ENCODE results near the gene AGPAT2. TPM values are rescaled to one million over a fixed set of nuclear protein-coding genes. Genes with fewer than 3 reads are reported as not detected.

The AGPAT2 gene
- total and polyA plus RNA-seq, 7 experiments from 2014 or later, result 2.3 to 20.6 (median 12.0) TPM

DNA sequence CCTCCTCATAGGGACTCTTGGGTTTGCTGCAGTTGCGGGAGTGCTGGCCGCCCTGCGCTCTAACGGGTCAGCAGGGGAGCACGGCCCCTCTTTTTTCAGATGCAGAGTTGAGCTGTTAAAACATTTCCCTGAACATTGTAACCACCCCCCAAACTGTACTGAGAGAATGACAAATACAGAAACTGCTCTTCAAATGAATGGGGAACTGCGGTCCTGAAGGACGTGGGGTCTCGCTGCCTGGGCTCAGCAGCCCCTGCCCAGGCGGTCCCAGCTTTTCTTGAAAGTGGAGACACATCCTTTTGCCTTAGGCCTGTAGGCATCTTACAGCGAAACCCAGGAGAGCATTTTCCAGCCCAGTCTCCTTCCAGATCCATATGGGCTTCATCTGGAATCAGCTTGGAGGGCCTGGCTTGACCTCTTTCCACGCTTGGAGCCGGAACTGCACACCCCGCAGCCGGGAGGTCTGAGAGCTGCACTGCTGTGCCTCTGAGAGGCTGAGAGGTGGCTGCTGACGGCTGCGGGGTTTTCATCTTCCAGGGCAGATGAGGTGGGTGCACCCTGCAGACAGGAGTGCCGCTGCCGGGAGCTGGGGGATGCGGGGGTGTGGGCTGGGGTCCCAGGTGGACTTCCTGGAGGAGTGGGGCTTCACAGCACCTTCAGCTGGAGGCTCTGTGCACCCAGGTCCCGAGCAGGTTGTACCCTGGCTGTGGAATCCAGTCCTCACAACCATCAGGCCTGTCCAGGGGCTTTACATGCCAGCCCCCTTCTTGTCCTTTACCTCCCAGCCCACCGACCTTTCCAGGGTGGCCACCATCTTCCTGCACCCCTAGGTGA lies 1.2 kb upstream of the AGPAT2 start:
- H3K27ac ChIP-seq (ENCODE audit: low read depth, low read length), result no peak overlapping the region
- no peaks in the 10 kb centered on the region for H3K36me3 ChIP-seq (ENCODE audit: control insufficient read depth in 2 of 3, insufficient read depth in 3 of 3, low read length in 3 of 3)
- no peak for DNase-seq
- H3K9me3 ChIP-seq (ENCODE audit: control insufficient read depth in 2 of 3, low read length in 3 of 3), result no peaks in the 10 kb centered on the region
- no peak overlapping the region for H3K4me3 ChIP-seq (ENCODE audit: low read length)
- Mint-ChIP-seq H3K27me3 (peaks cover 0 to 4% (median 0%) of the 10 kb centered on the region in 5 donors), H3K36me3 (no peaks in the 10 kb centered on the region), H3K4me3 (peak overlapping the region; percentile 31 to 81 (median 50)), H3K9me3 (no peaks in the 10 kb centered on the region), H3K4me1 (peaks cover 0 to 8% (median 0%) of the 10 kb centered on the region in 7 donors), H3K27ac (peak overlapping the region in 1 of 9 donors; percentile 19)
- H3K4me1 ChIP-seq (ENCODE audit: control insufficient read depth in 2 of 2, insufficient read depth in 2 of 2, low read length in 2 of 2), result peaks cover 5 to 7% of the 10 kb centered on the region in 2 donors
- H3K27me3 ChIP-seq (ENCODE audit: control insufficient read depth in 2 of 2, insufficient read depth in 2 of 2, low read length in 2 of 2), result no peaks in the 10 kb centered on the region
- intact Hi-C loops (cut with micrococcal nuclease), result loop anchor here (5.0 kb wide), 1 partner anchor 39 kb away; no protein-coding TSS in a partner anchor
- ATAC-seq, result no peak
- ChIA-PET CTCF (interaction anchor here (0.8 kb wide), 1 partner anchor 40 kb away, joined by 3 read pairs; no protein-coding TSS in a partner anchor), POLR2A (interaction anchor here (0.7 to 1.0 kb wide), 2 partner anchors 39 to 40 kb away, joined by 3 read pairs; no protein-coding TSS in a partner anchor)

DNA sequence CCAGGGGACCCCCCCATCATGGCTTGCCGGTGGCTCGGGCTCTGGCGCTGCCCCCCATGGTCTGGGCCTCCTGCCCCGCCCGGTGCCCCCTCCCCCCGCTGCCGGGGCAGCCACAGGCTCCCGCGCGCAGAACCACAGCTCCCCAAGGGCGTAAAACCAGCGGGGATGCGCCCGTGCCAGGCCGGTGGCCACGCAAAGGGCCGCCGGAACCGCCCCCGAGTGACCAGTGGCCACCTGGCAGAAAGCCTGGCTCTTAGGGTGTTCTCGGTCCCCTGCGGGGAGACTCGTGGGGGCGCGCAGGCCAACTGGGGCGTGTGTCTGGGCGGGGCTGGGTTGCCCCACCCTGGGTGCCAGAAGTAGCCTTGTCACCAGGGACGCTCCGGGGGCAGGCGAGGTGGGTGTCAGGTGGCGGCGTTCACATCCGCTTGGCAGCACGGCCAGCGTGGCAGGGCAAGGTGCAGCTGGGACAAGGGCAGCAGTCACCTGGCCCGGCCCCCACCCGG lies 515 bp upstream of the AGPAT2 start:
- no peak overlapping the region for H3K27ac Mint-ChIP-seq
- ChIA-PET POLR2A (interaction anchor here (0.7 to 1.7 kb wide), 3 partner anchors 39 to 41 kb away, joined by 3 to 9 read pairs (median 3); no protein-coding TSS in a partner anchor), CTCF (no interaction called here)
- H3K36me3 ChIP-seq (ENCODE audit: control insufficient read depth in 2 of 3, insufficient read depth in 3 of 3, low read length in 3 of 3), result no peaks in the 10 kb centered on the region
- no peak overlapping the region for H3K4me3 ChIP-seq (ENCODE audit: low read length)
- DNase-seq (no peak), ATAC-seq (no peak)
- H3K9me3 Mint-ChIP-seq, result no peaks in the 10 kb centered on the region
- H3K27me3 ChIP-seq (ENCODE audit: control insufficient read depth in 2 of 2, insufficient read depth in 2 of 2, low read length in 2 of 2), result no peaks in the 10 kb centered on the region
- no peaks in the 10 kb centered on the region for H3K36me3 Mint-ChIP-seq
- peaks cover 5 to 7% of the 10 kb centered on the region in 2 donors for H3K4me1 ChIP-seq (ENCODE audit: control insufficient read depth in 2 of 2, insufficient read depth in 2 of 2, low read length in 2 of 2)
- no peaks in the 10 kb centered on the region for H3K27me3 Mint-ChIP-seq
- peak overlapping the region in 8 of 10 donors; percentile 31 to 81 (median 50) for H3K4me3 Mint-ChIP-seq
- intact Hi-C loops (cut with micrococcal nuclease), result loop anchor here (1.0 to 5.0 kb wide), 2 partner anchors 40 to 204 kb away; partner anchors contain the start of gene SEC16A (in 1 of the 2)
- H3K27ac ChIP-seq (ENCODE audit: low read depth, low read length), result no peak overlapping the region
- H3K4me1 Mint-ChIP-seq, result peaks cover 0 to 6% (median 0%) of the 10 kb centered on the region in 7 donors
- no peaks in the 10 kb centered on the region for H3K9me3 ChIP-seq (ENCODE audit: control insufficient read depth in 2 of 3, low read length in 3 of 3)

DNA sequence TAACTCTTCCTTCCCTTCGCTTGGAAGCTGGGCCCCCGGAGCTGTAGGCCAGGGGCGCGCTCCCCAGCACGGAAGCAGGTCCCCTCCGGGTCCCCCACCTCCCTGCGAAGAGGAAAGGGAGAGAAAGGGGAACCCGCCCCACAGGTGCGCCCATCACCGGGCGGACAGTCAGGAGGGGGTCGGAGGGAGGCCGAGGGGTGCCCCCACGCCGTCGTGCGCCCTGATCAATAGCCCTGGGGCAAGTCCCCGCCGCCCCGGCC lies 793 bp downstream of the AGPAT2 start:
- Histone ChIP-seq H3K27ac (ENCODE audit: low read depth, low read length) (peak overlapping the region; percentile 49), H3K4me1 (ENCODE audit: control insufficient read depth in 2 of 2, insufficient read depth in 2 of 2, low read length in 2 of 2) (peaks cover 5 to 7% of the 10 kb centered on the region in 2 donors), H3K4me3 (ENCODE audit: low read length) (peak overlapping the region; percentile 52), H3K9me3 (ENCODE audit: control insufficient read depth in 2 of 3, low read length in 3 of 3) (no peaks in the 10 kb centered on the region), H3K27me3 (ENCODE audit: control insufficient read depth in 2 of 2, insufficient read depth in 2 of 2, low read length in 2 of 2) (no peaks in the 10 kb centered on the region), H3K36me3 (ENCODE audit: control insufficient read depth in 2 of 3, insufficient read depth in 3 of 3, low read length in 3 of 3) (no peaks in the 10 kb centered on the region)
- DNase-seq, result no peak
- Mint-ChIP-seq H3K9me3 (no peaks in the 10 kb centered on the region), H3K4me3 (peak overlapping the region; percentile 61 to 85 (median 76)), H3K27ac (no peak overlapping the region), H3K36me3 (no peaks in the 10 kb centered on the region), H3K27me3 (no peaks in the 10 kb centered on the region), H3K4me1 (peaks cover 0 to 6% (median 0%) of the 10 kb centered on the region in 7 donors)
- ATAC-seq, result no peak
- intact Hi-C loops (cut with micrococcal nuclease), result loop anchor here (5.0 kb wide), 1 partner anchor 41 kb away; no protein-coding TSS in a partner anchor
- POLR2A ChIA-PET, result interaction anchor here (1.0 to 1.7 kb wide), 3 partner anchors 39 to 203 kb away, joined by 3 to 9 read pairs (median 6); no protein-coding TSS in a partner anchor
- CTCF ChIA-PET, result no interaction called here

DNA sequence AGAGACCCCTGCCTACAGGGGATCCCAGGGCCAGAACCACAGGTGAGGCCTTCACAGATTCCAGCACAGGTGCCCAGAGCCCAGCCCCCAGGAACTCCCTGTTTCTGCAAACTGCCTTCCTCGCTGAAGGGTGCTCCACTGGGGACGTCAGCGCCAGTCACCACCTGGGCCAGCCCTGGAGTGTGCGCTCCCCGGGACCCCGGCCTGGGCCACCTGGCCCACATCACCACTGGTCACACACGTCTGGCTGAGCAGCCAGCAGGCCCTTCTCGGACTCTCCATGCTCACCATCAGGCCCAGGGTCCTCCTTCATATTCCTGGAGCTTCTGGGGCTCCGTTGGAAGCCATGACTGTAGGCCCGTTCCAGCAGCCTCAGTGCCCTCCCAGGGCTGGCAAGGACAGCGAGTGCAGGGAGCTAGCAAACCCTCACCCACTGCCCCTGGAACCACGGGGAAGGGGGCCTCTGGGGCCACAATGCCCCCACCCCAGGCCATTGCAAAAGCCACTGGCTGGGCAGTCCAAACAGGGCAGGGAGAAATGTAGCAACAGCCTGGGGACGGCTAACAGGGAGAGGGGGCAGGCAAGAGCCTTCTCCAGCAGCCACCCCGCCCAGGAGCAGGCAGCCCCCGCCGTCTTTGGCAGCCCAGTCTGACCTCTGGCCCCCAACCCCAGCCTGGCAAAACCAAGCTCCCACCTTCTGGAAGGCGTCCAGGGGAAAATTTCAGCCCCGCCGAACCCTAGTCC lies 1.3 kb downstream of the AGPAT2 start:
- Mint-ChIP-seq H3K27me3 (no peaks in the 10 kb centered on the region), H3K36me3 (no peaks in the 10 kb centered on the region), H3K4me1 (peaks cover 0 to 6% (median 0%) of the 10 kb centered on the region in 7 donors), H3K27ac (peak overlapping the region in 2 of 9 donors; percentile 38 to 78), H3K9me3 (no peaks in the 10 kb centered on the region), H3K4me3 (peak overlapping the region; percentile 61 to 85 (median 76))
- Histone ChIP-seq H3K4me3 (ENCODE audit: low read length) (peak overlapping the region; percentile 52), H3K9me3 (ENCODE audit: control insufficient read depth in 2 of 3, low read length in 3 of 3) (no peaks in the 10 kb centered on the region), H3K36me3 (ENCODE audit: control insufficient read depth in 2 of 3, insufficient read depth in 3 of 3, low read length in 3 of 3) (no peaks in the 10 kb centered on the region), H3K27ac (ENCODE audit: low read depth, low read length) (no peak overlapping the region), H3K4me1 (ENCODE audit: control insufficient read depth in 2 of 2, insufficient read depth in 2 of 2, low read length in 2 of 2) (peaks cover 5 to 7% of the 10 kb centered on the region in 2 donors), H3K27me3 (ENCODE audit: control insufficient read depth in 2 of 2, insufficient read depth in 2 of 2, low read length in 2 of 2) (no peaks in the 10 kb centered on the region)
- intact Hi-C loops (cut with micrococcal nuclease), result loop anchor here (5.0 kb wide), 1 partner anchor 41 kb away; no protein-coding TSS in a partner anchor
- ChIA-PET POLR2A (interaction anchor here (1.0 to 1.7 kb wide), 3 partner anchors 40 to 202 kb away, joined by 3 to 9 read pairs (median 6); no protein-coding TSS in a partner anchor), CTCF (no interaction called here)
- no peak for ATAC-seq
- no peak for DNase-seq

DNA sequence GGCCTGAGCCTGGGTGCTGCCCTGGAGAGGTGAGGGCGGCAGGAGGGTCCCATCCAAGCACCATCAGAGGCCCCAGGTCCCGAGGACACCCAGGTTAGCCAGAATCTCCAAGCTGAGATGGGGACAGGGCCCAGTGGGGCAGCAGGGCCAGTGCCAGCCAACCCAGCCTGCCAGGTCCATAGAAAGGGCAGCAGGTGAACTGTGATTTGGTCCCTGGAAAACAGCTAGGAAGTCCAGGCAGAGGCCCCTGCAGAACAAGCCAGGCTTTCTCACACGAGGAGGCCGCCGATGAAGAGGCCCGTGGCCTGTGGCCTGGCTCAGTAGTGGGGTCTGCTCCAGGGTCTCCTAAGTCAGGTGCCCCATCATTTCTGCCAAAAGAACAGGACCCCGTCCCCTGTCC lies 2.0 kb downstream of the AGPAT2 start:
- CTCF ChIA-PET, result no interaction called here
- POLR2A ChIA-PET, result no interaction called here
- intact Hi-C loops (cut with micrococcal nuclease), result loop anchor here (5.0 kb wide), 1 partner anchor 42 kb away; no protein-coding TSS in a partner anchor
- ATAC-seq (no peak), DNase-seq (no peak)
- Mint-ChIP-seq H3K4me3 (peak overlapping the region in 3 of 10 donors; percentile 9 to 81 (median 19)), H3K36me3 (no peaks in the 10 kb centered on the region), H3K27ac (no peak overlapping the region), H3K4me1 (peaks cover 0 to 6% (median 0%) of the 10 kb centered on the region in 7 donors), H3K9me3 (no peaks in the 10 kb centered on the region), H3K27me3 (no peaks in the 10 kb centered on the region)
- no peaks in the 10 kb centered on the region for H3K36me3 ChIP-seq (ENCODE audit: control insufficient read depth in 2 of 3, insufficient read depth in 3 of 3, low read length in 3 of 3)
- no peak overlapping the region for H3K27ac ChIP-seq (ENCODE audit: low read depth, low read length)
- no peaks in the 10 kb centered on the region for H3K27me3 ChIP-seq (ENCODE audit: control insufficient read depth in 2 of 2, insufficient read depth in 2 of 2, low read length in 2 of 2)
- peaks cover 5 to 7% of the 10 kb centered on the region in 2 donors for H3K4me1 ChIP-seq (ENCODE audit: control insufficient read depth in 2 of 2, insufficient read depth in 2 of 2, low read length in 2 of 2)
- no peak overlapping the region for H3K4me3 ChIP-seq (ENCODE audit: low read length)
- H3K9me3 ChIP-seq (ENCODE audit: control insufficient read depth in 2 of 3, low read length in 3 of 3), result no peaks in the 10 kb centered on the region

DNA sequence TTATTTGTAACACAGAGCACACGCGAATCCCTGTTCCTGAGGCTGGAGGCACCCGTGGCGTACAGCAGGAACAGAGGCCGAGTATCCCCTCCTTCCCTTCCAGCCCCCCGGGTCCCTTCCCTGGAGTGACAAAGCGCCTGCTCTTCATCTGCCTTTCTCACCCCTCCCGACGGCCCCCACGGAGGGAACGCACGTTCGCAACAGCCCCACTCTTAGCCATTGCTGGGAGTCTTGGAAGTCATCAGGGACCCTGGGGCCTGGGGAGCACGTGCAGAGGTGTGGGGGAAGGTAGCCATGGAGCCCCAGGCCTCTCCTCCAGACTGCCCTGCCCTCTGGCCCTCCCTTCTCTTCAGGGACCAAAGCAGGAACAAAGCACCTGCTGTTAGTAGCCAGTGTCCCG lies 2.5 kb downstream of the AGPAT2 start:
- Mint-ChIP-seq H3K4me3 (peak overlapping the region in 2 of 10 donors; percentile 9 to 81), H3K9me3 (no peaks in the 10 kb centered on the region), H3K36me3 (no peaks in the 10 kb centered on the region), H3K27ac (no peak overlapping the region), H3K27me3 (no peaks in the 10 kb centered on the region), H3K4me1 (peaks cover 0 to 6% (median 0%) of the 10 kb centered on the region in 7 donors)
- no peaks in the 10 kb centered on the region for H3K36me3 ChIP-seq (ENCODE audit: control insufficient read depth in 2 of 3, insufficient read depth in 3 of 3, low read length in 3 of 3)
- no peaks in the 10 kb centered on the region for H3K9me3 ChIP-seq (ENCODE audit: control insufficient read depth in 2 of 3, low read length in 3 of 3)
- no peak overlapping the region for H3K27ac ChIP-seq (ENCODE audit: low read depth, low read length)
- no peaks in the 10 kb centered on the region for H3K27me3 ChIP-seq (ENCODE audit: control insufficient read depth in 2 of 2, insufficient read depth in 2 of 2, low read length in 2 of 2)
- no peak for DNase-seq
- H3K4me3 ChIP-seq (ENCODE audit: low read length), result no peak overlapping the region
- POLR2A ChIA-PET, result no interaction called here
- CTCF ChIA-PET, result no interaction called here
- intact Hi-C loops (cut with micrococcal nuclease), result loop anchor here (5.0 kb wide), 1 partner anchor 43 kb away; no protein-coding TSS in a partner anchor
- ATAC-seq, result no peak
- H3K4me1 ChIP-seq (ENCODE audit: control insufficient read depth in 2 of 2, insufficient read depth in 2 of 2, low read length in 2 of 2), result peaks cover 5 to 7% of the 10 kb centered on the region in 2 donors

Measured in naive thymus-derived CD4-positive, alpha-beta T cell (primary cell).